Calu3 (cell line): ENCODE results near the gene SH2D5. TPM values are rescaled to one million over a fixed set of nuclear protein-coding genes. Genes with fewer than 3 reads are reported as not detected.

Experiments used
- BruUV-seq: library from RNA; stranded (reverse); fragments of 400-500 nt; replicated peaks from 2 replicates; lab custom pipeline; 2021; lab: Mats Ljungman, UMichigan
- CTCF ChIA-PET: fragments of 300-600 bp; sonication (Branson Sonifier 250); formaldehyde crosslinking; loops from one replicate; lab custom pipeline; 2022; ENCODE audit warnings: antibody characterized with exemption; lab: Charles Lee
- DNase-seq: peaks from one replicate; pipeline ENCODE4 v3.0.0; 2022
- H3K27ac Mint-ChIP-seq: one replicate; pipeline ENCODE4 v1.8.0; 2022; ENCODE audit warnings: mixed read lengths; ENCODE audit not compliant: unreplicated experiment
- H3K27me3 Mint-ChIP-seq: one replicate; pipeline ENCODE4 v1.8.0; 2022; ENCODE audit warnings: mixed read lengths; ENCODE audit not compliant: unreplicated experiment
- H3K36me3 Mint-ChIP-seq: one replicate; pipeline ENCODE4 v1.8.0; 2022; ENCODE audit warnings: mild to moderate bottlenecking, moderate library complexity, mixed read lengths; ENCODE audit not compliant: insufficient read depth, unreplicated experiment
- H3K4me1 Mint-ChIP-seq: one replicate; pipeline ENCODE4 v1.8.0; 2022; ENCODE audit warnings: mild to moderate bottlenecking, low read depth, mixed read lengths; ENCODE audit not compliant: unreplicated experiment
- H3K4me3 Mint-ChIP-seq: one replicate; pipeline ENCODE4 v1.8.0; 2022; ENCODE audit warnings: mild to moderate bottlenecking, low read depth, moderate library complexity, mixed read lengths; ENCODE audit not compliant: unreplicated experiment
- H3K9me3 Mint-ChIP-seq: one replicate; pipeline ENCODE4 v1.8.0; 2022; ENCODE audit warnings: low read depth, mixed read lengths; ENCODE audit not compliant: unreplicated experiment
- intact Hi-C: fragments of 100-400 bp; cut with micrococcal nuclease; formaldehyde crosslinking; loops from one replicate; pipeline ENCODE4 v1.10.0; 2022; ENCODE audit not compliant: unreplicated experiment
- total RNA-seq: library from RNA; stranded (reverse); gene quantifications from 2 replicates; pipeline ENCODE4 v1.2.3, GENCODE V29; 2022
- TF ChIP-seq, protein P1 (sequence below): fragments of 200-600 bp; IDR thresholded peaks from one replicate; pipeline ENCODE4 v1.8.0; 2022; ENCODE audit warnings: antibody characterized with exemption; ENCODE audit not compliant: unreplicated experiment

Gene SH2D5
- total RNA-seq, 1 experiment from 2014 or later, result 2.7 TPM

DNA sequence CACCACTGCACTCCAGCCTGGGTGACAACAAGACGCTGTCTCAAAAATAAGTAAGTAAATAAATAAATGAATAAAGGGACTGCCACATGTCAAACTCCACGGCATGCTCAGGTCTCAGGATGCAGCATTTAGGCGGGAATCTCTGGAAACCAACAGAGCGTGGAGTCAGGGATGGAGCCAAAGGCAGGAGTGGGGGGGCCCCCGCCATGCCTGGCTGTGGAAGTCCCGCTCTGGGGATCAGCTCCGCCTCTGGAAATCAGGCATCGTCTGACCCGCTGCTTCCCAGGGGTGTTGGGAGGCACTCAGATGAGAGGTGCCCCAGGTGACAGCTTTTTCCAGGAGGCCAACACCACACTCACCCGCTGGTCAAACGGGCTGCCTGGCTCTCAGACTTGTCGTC lies 34.9 kb downstream of the SH2D5 start:
- TF ChIP-seq, protein P1, sequence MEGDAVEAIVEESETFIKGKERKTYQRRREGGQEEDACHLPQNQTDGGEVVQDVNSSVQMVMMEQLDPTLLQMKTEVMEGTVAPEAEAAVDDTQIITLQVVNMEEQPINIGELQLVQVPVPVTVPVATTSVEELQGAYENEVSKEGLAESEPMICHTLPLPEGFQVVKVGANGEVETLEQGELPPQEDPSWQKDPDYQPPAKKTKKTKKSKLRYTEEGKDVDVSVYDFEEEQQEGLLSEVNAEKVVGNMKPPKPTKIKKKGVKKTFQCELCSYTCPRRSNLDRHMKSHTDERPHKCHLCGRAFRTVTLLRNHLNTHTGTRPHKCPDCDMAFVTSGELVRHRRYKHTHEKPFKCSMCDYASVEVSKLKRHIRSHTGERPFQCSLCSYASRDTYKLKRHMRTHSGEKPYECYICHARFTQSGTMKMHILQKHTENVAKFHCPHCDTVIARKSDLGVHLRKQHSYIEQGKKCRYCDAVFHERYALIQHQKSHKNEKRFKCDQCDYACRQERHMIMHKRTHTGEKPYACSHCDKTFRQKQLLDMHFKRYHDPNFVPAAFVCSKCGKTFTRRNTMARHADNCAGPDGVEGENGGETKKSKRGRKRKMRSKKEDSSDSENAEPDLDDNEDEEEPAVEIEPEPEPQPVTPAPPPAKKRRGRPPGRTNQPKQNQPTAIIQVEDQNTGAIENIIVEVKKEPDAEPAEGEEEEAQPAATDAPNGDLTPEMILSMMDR, result no peak
- Mint-ChIP-seq H3K36me3 (peaks cover 7% of the 10 kb centered on the region), H3K27ac (no peak overlapping the region), H3K4me3 (no peak overlapping the region), H3K4me1 (peaks cover 11% of the 10 kb centered on the region), H3K27me3 (peaks cover 33% of the 10 kb centered on the region), H3K9me3 (no peaks in the 10 kb centered on the region)
- CTCF ChIA-PET, result interaction anchor here (1.1 to 2.4 kb wide), 3 partner anchors 13 to 36 kb away, joined by 4 to 11 read pairs (median 5); partner anchors contain the start of gene SH2D5
- no peak for DNase-seq
- BruUV-seq, result no TSS peak
- intact Hi-C loops, result loop anchor here (2.0 to 5.0 kb wide), 2 partner anchors 35 to 497 kb away; partner anchors contain the start of gene SH2D5

- no TSS peak for BruUV-seq
- H3K9me3 Mint-ChIP-seq, result no peaks in the 10 kb centered on the region
- DNase-seq, result peak; percentile 83
- no peak overlapping the region for H3K27ac Mint-ChIP-seq
- TF ChIP-seq, protein P1, result peak; percentile 72
- intact Hi-C loops, result loop anchor here (2.0 to 5.0 kb wide), 2 partner anchors 36 to 498 kb away; partner anchors contain the start of gene SH2D5
- CTCF ChIA-PET, result interaction anchor here (0.8 to 2.4 kb wide), 7 partner anchors 10 to 672 kb away, joined by 3 to 22 read pairs (median 4); partner anchors contain the start of genes KIF17 and SH2D5
- peaks cover 29% of the 10 kb centered on the region for H3K27me3 Mint-ChIP-seq
- peak overlapping the region; percentile 77 for H3K4me3 Mint-ChIP-seq
- H3K4me1 Mint-ChIP-seq, result peaks cover 11% of the 10 kb centered on the region
- H3K36me3 Mint-ChIP-seq, result peaks cover 7% of the 10 kb centered on the region
Measured at GRCh38 chr1:20696397-20697333, 35.8 kb downstream of the SH2D5 start.

GRCh38 chr1:20695515-20695914 lies 37.0 kb downstream of the SH2D5 start:
- H3K9me3 Mint-ChIP-seq, result no peaks in the 10 kb centered on the region
- CTCF ChIA-PET, result interaction anchor here (0.9 kb wide), 1 partner anchor 500 kb away, joined by 3 read pairs; no protein-coding TSS in a partner anchor

GRCh38 chr1:20693623-20694022 lies 38.9 kb downstream of the SH2D5 start:
- H3K9me3 Mint-ChIP-seq, result no peaks in the 10 kb centered on the region
- no peak overlapping the region for H3K27ac Mint-ChIP-seq
- peaks cover 29% of the 10 kb centered on the region for H3K27me3 Mint-ChIP-seq
- peaks cover 7% of the 10 kb centered on the region for H3K36me3 Mint-ChIP-seq
- H3K4me1 Mint-ChIP-seq, result peaks cover 11% of the 10 kb centered on the region
- H3K4me3 Mint-ChIP-seq, result no peak overlapping the region
- TF ChIP-seq, protein P1, result no peak
- no peak for DNase-seq
- intact Hi-C loops, result no loop called here
- CTCF ChIA-PET, result interaction anchor here (0.5 kb wide), 1 partner anchor 21 kb away, joined by 3 read pairs; no protein-coding TSS in a partner anchor
- no TSS peak for BruUV-seq

More at GRCh38 chr1:20695515-20695914, 37.0 kb downstream of the SH2D5 start:
- TF ChIP-seq, protein P1, result no peak
- Mint-ChIP-seq H3K4me3 (no peak overlapping the region), H3K4me1 (peaks cover 11% of the 10 kb centered on the region), H3K27me3 (peaks cover 29% of the 10 kb centered on the region), H3K36me3 (peaks cover 7% of the 10 kb centered on the region), H3K27ac (no peak overlapping the region)
- no peak for DNase-seq
- intact Hi-C loops, result loop anchor here (5.0 kb wide), 1 partner anchor 37 kb away; the partner anchor contains the start of gene SH2D5
- no TSS peak for BruUV-seq
